Measurements from ENCODE around the gene PSMB9. TPM values are rescaled to one million over a fixed set of nuclear protein-coding genes. Genes with fewer than 3 reads are reported as not detected.

Gene PSMB9
- total and polyA plus RNA-seq, 8 donors = 5.1 to 18.1 (median 7.0) TPM

GRCh38 chr6:32889533-32889932 is 35.5 kb downstream of the PSMB9 start:
- FAIRE-seq (no peak), DNase-seq (no peak), ATAC-seq (no peak)
- Histone ChIP-seq H3K9me3 (no peaks in the 10 kb centered on the region), H3K27ac (no peak overlapping the region), H3K4me3 (no peak overlapping the region), H3K4me1 (peaks cover 0 to 5% (median 5%) of the 10 kb centered on the region in 3 donors), H3K36me3 (no peaks in the 10 kb centered on the region), H3K27me3 (no peaks in the 10 kb centered on the region)
- intact Hi-C loops (cut with DNase I) = loop anchor here in 2 of 3 donors (5.0 kb wide), 2 partner anchors 58 to 88 kb away; no protein-coding TSS in a partner anchor
- WGBS, 2 donors = 78 to 81% methylated on average over 1 of the region's 1 CpG
- TF ChIP-seq, protein P1, sequence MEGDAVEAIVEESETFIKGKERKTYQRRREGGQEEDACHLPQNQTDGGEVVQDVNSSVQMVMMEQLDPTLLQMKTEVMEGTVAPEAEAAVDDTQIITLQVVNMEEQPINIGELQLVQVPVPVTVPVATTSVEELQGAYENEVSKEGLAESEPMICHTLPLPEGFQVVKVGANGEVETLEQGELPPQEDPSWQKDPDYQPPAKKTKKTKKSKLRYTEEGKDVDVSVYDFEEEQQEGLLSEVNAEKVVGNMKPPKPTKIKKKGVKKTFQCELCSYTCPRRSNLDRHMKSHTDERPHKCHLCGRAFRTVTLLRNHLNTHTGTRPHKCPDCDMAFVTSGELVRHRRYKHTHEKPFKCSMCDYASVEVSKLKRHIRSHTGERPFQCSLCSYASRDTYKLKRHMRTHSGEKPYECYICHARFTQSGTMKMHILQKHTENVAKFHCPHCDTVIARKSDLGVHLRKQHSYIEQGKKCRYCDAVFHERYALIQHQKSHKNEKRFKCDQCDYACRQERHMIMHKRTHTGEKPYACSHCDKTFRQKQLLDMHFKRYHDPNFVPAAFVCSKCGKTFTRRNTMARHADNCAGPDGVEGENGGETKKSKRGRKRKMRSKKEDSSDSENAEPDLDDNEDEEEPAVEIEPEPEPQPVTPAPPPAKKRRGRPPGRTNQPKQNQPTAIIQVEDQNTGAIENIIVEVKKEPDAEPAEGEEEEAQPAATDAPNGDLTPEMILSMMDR (IDR thresholded peaks at IDR 0.05) = no peak

GRCh38 chr6:32890831-32891230 is 36.8 kb downstream of the PSMB9 start:
- TF ChIP-seq, protein P1 (IDR thresholded peaks at IDR 0.05) = no peak
- no peak for DNase-seq
- Histone ChIP-seq H3K36me3 (no peaks in the 10 kb centered on the region), H3K27me3 (no peaks in the 10 kb centered on the region), H3K4me1 (peaks cover 5 to 10% (median 6%) of the 10 kb centered on the region in 3 donors), H3K4me3 (no peak overlapping the region), H3K9me3 (no peaks in the 10 kb centered on the region), H3K27ac (no peak overlapping the region)
- no peak for FAIRE-seq
- intact Hi-C loops (cut with DNase I) = no loop called here
- no peak for ATAC-seq
- WGBS, 2 donors = 58 to 78% methylated on average over 1 of the region's 1 CpG

DNA sequence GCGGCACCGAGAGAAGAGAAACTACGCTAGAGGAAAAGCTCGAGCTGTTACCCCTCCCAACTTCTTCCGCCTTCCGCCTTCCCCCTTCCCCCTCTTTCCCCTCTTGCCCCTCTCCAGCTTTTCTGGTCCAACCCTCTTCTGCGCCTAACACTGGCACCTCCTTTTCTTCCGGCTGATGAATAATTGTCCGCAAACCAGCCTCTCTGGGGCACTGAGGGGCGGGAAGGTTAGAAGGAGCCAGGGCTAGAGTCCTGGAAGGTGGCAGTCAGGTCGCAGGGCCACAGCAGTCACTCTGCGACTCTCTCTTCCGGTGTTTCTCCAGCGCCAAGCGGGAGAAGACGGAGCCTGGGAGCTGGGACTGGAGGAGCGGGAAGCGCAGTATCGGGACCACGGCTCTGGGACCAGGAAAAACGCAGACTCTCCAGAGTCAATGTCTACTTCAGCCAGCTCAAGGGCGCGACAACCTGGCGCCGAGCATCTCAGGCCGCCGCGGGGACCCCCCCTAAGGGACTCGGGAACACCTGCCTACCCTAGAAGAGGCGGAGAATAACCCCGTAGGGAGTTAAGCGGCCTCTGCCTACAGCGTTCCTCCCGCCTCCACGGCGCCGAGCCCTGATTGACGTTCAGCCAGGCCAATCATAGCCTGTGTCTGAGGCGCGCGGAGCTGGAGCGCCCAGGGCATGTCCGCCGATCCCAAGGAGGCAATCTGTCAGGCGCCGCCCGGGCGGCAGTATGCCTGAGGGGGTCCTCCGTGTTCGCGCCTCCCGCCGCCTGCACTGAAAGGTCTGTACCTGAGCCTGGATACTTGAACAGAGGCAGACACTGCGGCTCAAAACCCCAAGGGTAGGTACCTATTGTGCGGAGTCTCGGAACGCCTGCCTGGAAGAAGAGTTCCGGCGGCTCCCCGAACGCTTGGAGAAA is 40.4 kb downstream of the PSMB9 start:
- DNase-seq (peak; percentile 93 to 99 (median 96)), ATAC-seq (peak; percentile 98 to 100 (median 99)), FAIRE-seq (no peak)
- H3K9me3 ChIP-seq = no peaks in the 10 kb centered on the region
- H3K27me3 ChIP-seq = no peaks in the 10 kb centered on the region
- intact Hi-C loops (cut with DNase I) = no loop called here
- TF ChIP-seq, protein P1 (IDR thresholded peaks at IDR 0.05) = no peak
- H3K36me3 ChIP-seq = no peaks in the 10 kb centered on the region
- 0 to 1% methylated on average over 61 of the region's 61 CpGs for WGBS, 2 donors
- H3K27ac ChIP-seq = peak overlapping the region; percentile 81 to 97 (median 90)
- peak overlapping the region; percentile 56 to 77 (median 65) for H3K4me3 ChIP-seq
- H3K4me1 ChIP-seq = peaks cover 0 to 18% (median 7%) of the 10 kb centered on the region in 3 donors

DNA sequence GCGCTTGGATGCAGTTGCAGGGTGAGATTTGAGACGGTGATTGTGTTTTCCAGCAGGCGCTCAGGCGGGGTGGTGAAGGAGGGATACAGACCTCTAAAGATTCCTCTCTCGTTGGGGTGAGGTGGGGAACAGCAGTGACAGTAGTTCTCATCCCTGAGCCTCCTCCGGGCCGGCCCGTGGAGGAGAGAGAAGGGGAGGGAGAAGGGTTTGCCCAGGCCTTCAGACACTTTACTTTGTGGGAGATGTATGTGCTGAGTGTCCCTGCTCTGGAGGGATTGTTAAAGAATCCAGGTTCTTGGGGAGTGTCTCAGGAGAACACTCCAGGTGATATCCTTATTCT is 41.0 kb downstream of the PSMB9 start:
- Histone ChIP-seq H3K9me3 (no peaks in the 10 kb centered on the region), H3K27me3 (no peaks in the 10 kb centered on the region), H3K27ac (peak overlapping the region; percentile 81 to 97 (median 90)), H3K36me3 (no peaks in the 10 kb centered on the region), H3K4me1 (peaks cover 0 to 18% (median 7%) of the 10 kb centered on the region in 3 donors), H3K4me3 (peak overlapping the region; percentile 56 to 77 (median 65))
- FAIRE-seq = no peak
- DNase-seq = no peak
- 0 to 1% methylated on average over 8 of the region's 8 CpGs for WGBS, 2 donors
- peak; percentile 13 to 46 (median 30) for ATAC-seq
- intact Hi-C loops (cut with DNase I) = no loop called here
- TF ChIP-seq, protein P1 (IDR thresholded peaks at IDR 0.05) = no peak

- H3K9me3 ChIP-seq = no peaks in the 10 kb centered on the region
- no peak overlapping the region for H3K4me3 ChIP-seq
- intact Hi-C loops (cut with DNase I) = no loop called here
- ATAC-seq (no peak), DNase-seq (no peak), FAIRE-seq (no peak)
- H3K27ac ChIP-seq = no peak overlapping the region
- no peaks in the 10 kb centered on the region for H3K36me3 ChIP-seq
- TF ChIP-seq, protein P1 (IDR thresholded peaks at IDR 0.05) = no peak
- H3K27me3 ChIP-seq = no peaks in the 10 kb centered on the region
- peaks cover 16 to 34% (median 19%) of the 10 kb centered on the region in 3 donors for H3K4me1 ChIP-seq
Measured at GRCh38 chr6:32903952-32904351, 50.0 kb downstream of the PSMB9 start.
